ENCODE results near the gene CLIC3.

- TF ChIP-seq CTCF (IDR thresholded peaks at IDR 0.05; ENCODE audit: insufficient read depth, low read length, poor library complexity, severe bottlenecking), result no peak
- TF ChIP-seq EZH2phosphoT487 (conservative IDR thresholded peaks at IDR 0.05; ENCODE audit: low read length), result no peak
Observed at GRCh38 chr9:137020771-137021567, 24.6 kb upstream of the CLIC3 start.

Measured in SU-DHL-6 (cell line).